ENCODE measurements around the gene FAF2.

The FAF2 gene, protein sequence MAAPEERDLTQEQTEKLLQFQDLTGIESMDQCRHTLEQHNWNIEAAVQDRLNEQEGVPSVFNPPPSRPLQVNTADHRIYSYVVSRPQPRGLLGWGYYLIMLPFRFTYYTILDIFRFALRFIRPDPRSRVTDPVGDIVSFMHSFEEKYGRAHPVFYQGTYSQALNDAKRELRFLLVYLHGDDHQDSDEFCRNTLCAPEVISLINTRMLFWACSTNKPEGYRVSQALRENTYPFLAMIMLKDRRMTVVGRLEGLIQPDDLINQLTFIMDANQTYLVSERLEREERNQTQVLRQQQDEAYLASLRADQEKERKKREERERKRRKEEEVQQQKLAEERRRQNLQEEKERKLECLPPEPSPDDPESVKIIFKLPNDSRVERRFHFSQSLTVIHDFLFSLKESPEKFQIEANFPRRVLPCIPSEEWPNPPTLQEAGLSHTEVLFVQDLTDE

GRCh38 chr5:176447978-176448608, at the start of gene FAF2:
Gene FAF2, plus strand, starts transcription at chr5:176448385. Its CDS starts 23 bp downstream, at chr5:176448408.
- POLR2A ChIA-PET: interaction anchor here (0.8 to 1.7 kb wide), 4 partner anchors 9 to 89 kb away, joined by 3 to 6 read pairs (median 4); partner anchors contain the start of genes CLTB and RNF44
- TF ChIP-seq, protein P1, sequence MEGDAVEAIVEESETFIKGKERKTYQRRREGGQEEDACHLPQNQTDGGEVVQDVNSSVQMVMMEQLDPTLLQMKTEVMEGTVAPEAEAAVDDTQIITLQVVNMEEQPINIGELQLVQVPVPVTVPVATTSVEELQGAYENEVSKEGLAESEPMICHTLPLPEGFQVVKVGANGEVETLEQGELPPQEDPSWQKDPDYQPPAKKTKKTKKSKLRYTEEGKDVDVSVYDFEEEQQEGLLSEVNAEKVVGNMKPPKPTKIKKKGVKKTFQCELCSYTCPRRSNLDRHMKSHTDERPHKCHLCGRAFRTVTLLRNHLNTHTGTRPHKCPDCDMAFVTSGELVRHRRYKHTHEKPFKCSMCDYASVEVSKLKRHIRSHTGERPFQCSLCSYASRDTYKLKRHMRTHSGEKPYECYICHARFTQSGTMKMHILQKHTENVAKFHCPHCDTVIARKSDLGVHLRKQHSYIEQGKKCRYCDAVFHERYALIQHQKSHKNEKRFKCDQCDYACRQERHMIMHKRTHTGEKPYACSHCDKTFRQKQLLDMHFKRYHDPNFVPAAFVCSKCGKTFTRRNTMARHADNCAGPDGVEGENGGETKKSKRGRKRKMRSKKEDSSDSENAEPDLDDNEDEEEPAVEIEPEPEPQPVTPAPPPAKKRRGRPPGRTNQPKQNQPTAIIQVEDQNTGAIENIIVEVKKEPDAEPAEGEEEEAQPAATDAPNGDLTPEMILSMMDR (IDR thresholded peaks at IDR 0.05; ENCODE audit: insufficient read depth, low read length, missing control alignments): peak; percentile 93
- peak within 1 kb of the TSS; percentile 100 for H3K4me3 ChIP-seq (ENCODE audit: low read depth, low read length)
- CTCF ChIA-PET: interaction anchor here (0.5 to 5.3 kb wide), 52 partner anchors 8 to 971 kb away, joined by 3 to 97 read pairs (median 5); partner anchors contain the start of genes CLTB and RNF44
- peak; percentile 98 for DNase-seq (ENCODE audit: low read depth, low spot score)

- POLR2A ChIA-PET: interaction anchor here (0.8 kb wide), 1 partner anchor 11 kb away, joined by 4 read pairs; no protein-coding TSS in a partner anchor
- H3K4me3 ChIP-seq (ENCODE audit: low read depth, low read length): no peak overlapping the region
- CTCF ChIA-PET: interaction anchor here (0.6 to 1.2 kb wide), 2 partner anchors 14 to 1276 kb away, joined by 3 to 4 read pairs; no protein-coding TSS in a partner anchor
- TF ChIP-seq, protein P1 (IDR thresholded peaks at IDR 0.05; ENCODE audit: insufficient read depth, low read length, missing control alignments): no peak
- DNase-seq (ENCODE audit: low read depth, low spot score): no peak
Measured at GRCh38 chr5:176400382-176401156, 47.6 kb upstream of the FAF2 start.

GRCh38 chr5:176401281-176402205, 46.6 kb upstream of the FAF2 start:
- POLR2A ChIA-PET: no interaction called here
- CTCF ChIA-PET: interaction anchor here (2.0 kb wide), 1 partner anchor 15 kb away, joined by 6 read pairs; the partner anchor contains the start of gene CLTB
- TF ChIP-seq, protein P1 (IDR thresholded peaks at IDR 0.05; ENCODE audit: insufficient read depth, low read length, missing control alignments): no peak
- no peak overlapping the region for H3K4me3 ChIP-seq (ENCODE audit: low read depth, low read length)
- no peak for DNase-seq (ENCODE audit: low read depth, low spot score)

DNA sequence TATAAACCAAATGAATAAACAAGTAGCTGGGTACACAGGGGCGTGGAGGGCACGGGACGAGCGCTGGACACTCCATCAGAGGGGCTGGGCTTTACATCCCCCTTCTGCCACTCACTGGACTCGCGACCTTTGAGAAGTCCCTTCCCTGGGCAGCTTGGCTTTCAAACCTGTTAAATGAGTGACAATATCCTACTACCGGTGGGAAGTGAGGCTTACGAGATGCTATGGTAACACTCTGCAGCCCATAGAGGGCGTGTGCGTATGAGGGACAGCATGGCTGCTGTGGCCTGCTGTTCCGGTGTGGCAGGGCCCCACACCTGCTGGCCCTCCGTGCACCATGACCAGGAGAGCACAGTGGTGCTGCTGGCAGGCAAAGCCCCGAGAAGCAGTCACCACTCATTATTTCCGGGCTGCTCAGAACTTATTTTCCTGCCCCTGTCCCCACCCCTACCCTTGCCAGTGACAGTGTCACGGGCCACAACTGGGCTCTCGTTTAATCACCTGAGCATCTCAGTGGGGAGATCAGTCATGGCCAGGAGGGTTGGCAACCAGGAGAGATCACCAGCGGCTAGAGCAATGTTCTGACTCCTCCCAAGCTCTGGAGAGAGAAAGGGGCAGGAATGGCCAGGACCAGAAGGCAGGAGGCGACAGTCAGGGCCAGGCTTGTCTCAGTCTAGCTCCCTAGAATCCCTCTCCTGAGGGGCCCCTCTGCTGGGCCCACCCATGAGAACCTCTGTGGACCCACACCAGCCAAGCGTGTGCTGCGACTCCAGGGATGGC, 42.3 kb upstream of the FAF2 start:
- CTCF ChIA-PET: interaction anchor here (0.8 to 5.2 kb wide), 5 partner anchors 10 to 104 kb away, joined by 3 to 26 read pairs (median 3); partner anchors contain the start of gene CLTB
- TF ChIP-seq, protein P1 (IDR thresholded peaks at IDR 0.05; ENCODE audit: insufficient read depth, low read length, missing control alignments): no peak
- DNase-seq (ENCODE audit: low read depth, low spot score): no peak
- H3K4me3 ChIP-seq (ENCODE audit: low read depth, low read length): no peak overlapping the region
- POLR2A ChIA-PET: no interaction called here
